ENCODE measurements around the gene DCANP1.

GRCh38 chr5:135456238-135457099 is 9.3 kb upstream of the DCANP1 start:
- no peak for TF ChIP-seq CTCF (optimal IDR thresholded peaks at IDR 0.05 in 1 of 3, IDR thresholded peaks at IDR 0.05 in 1 of 3, conservative IDR thresholded peaks at IDR 0.05 in 1 of 3; ENCODE audit: extremely low read depth in 1 of 3, insufficient read depth in 2 of 3, low read length in 3 of 3)
- TF ChIP-seq EZH2 (IDR thresholded peaks at IDR 0.05; ENCODE audit: low read length): no peak

All from keratinocyte (primary cell).